Measurements from ENCODE around the gene MAP4K4. TPM values are rescaled to one million over a fixed set of nuclear protein-coding genes. Genes with fewer than 3 reads are reported as not detected.
A peak's percentile ranks its signal among the peaks of the same experiment; 100 is the strongest.

Gene MAP4K4
- polyA plus RNA-seq, 1 donor from 2014 or later = 9.3 TPM

- Mint-ChIP-seq H3K9me3 (no peaks in the 10 kb centered on the region), H3K4me1 (peaks cover 66 to 82% (median 68%) of the 10 kb centered on the region in 3 donors), H3K27ac (peak overlapping the region; percentile 51 to 93 (median 85)), H3K27me3 (no peaks in the 10 kb centered on the region), H3K4me3 (peak overlapping the region; percentile 14 to 87 (median 54)), H3K36me3 (no peaks in the 10 kb centered on the region)
These were observed 84.4 kb downstream of the MAP4K4 start for GRCh38 chr2:101781791-101782426.

DNA sequence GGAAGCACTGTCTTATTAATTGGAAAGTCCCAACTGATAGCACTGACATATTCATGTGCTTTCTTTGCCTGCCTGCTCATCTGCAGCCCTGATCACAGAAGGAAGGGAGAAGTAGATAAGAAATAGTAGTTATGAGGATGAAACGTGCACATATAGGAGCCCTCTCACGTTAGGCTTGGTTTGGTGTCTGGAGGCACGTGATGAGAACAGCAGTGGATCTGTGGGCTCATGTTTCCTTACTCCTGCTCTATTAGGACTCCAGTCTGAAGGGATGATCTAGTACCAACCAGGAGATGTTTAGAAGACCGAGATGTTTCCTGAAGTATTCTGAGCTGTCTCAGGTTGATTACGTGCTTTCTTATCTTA, 84.9 kb downstream of the MAP4K4 start:
- Mint-ChIP-seq H3K27me3 (no peaks in the 10 kb centered on the region), H3K9me3 (no peaks in the 10 kb centered on the region), H3K4me3 (peak overlapping the region in 2 of 4 donors; percentile 3 to 43), H3K4me1 (peaks cover 66 to 83% (median 69%) of the 10 kb centered on the region in 3 donors), H3K36me3 (no peaks in the 10 kb centered on the region), H3K27ac (peak overlapping the region; percentile 51 to 93 (median 64))

DNA sequence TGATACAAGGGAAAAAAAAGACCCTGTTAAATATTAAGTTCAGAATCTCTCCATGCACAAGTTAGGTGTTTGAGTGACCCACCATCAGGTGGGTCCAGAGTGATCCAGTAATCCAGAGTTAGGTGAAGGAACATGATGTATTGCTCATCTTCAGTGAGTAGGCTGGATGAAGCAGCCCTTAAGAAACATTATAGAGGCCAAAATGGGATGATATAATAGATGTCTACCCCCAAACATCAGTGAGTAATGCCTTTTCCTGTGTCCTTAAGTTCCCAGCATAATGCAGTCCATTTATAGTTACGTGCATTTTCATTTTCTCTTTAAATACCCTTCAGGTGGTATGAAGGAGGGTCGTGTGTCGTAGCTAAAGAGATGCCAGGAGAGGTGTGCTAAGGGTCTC, 89.6 kb downstream of the MAP4K4 start:
- H3K9me3 Mint-ChIP-seq = no peaks in the 10 kb centered on the region
- peak overlapping the region in 2 of 3 donors; percentile 31 to 63 for H3K27ac Mint-ChIP-seq
- H3K4me1 Mint-ChIP-seq = peaks cover 43 to 73% (median 65%) of the 10 kb centered on the region in 3 donors
- peak overlapping the region in 1 of 4 donors; percentile 60 for H3K4me3 Mint-ChIP-seq
- H3K36me3 Mint-ChIP-seq = peaks cover 2% of the 10 kb centered on the region
- H3K27me3 Mint-ChIP-seq = no peaks in the 10 kb centered on the region

GRCh38 chr2:101788565-101788964, 91.1 kb downstream of the MAP4K4 start:
- Mint-ChIP-seq H3K36me3 (peaks cover 2% of the 10 kb centered on the region), H3K9me3 (no peaks in the 10 kb centered on the region), H3K4me1 (peaks cover 30 to 72% (median 57%) of the 10 kb centered on the region in 3 donors), H3K27ac (peak overlapping the region in 2 of 3 donors; percentile 20 to 24), H3K4me3 (no peak overlapping the region), H3K27me3 (no peaks in the 10 kb centered on the region)

DNA sequence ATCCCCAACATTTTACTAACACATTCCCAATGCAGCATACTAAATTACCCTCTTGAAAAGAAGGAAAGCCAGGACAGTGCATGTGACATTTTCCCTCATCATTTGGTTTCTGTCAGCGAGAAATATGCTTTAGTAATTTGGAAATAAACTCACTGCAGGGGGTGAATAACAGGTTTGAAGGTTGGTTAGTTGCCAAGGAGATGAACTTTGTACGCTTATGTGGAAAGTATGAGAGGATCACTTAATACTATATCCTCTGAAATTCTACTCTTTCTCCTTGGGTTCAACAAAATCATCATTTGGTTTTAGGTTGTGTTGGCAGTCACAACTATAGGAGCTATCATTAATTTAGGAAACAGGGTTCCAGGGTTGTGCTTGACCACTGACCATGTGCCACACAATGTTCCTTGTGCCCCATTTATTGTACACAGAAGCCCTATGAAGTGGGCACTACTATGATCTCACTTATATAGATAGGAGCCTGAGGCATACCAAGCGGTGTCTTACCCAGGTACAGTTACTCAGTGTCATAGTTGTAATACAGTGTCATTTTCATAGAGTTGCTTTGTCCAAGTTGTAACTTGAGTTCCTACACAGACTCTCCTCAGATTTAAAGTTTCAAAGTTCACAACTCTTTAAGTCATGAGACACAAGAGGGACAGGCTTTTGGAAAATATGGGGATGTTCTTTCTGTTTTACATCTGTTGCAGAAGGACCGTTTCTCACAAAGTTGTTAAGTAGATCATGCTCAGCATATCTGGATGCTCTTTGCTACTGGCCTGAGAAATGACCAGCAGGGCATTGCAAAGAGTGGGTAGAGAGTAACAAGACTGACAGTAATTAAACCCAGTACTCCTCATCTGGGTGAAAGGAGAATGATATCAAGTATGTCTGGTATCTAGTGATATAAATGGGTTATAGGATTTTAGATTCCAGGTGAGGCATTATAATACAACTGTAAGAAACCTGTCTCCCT, 91.8 kb downstream of the MAP4K4 start:
- peaks cover 2% of the 10 kb centered on the region for H3K36me3 Mint-ChIP-seq
- no peaks in the 10 kb centered on the region for H3K27me3 Mint-ChIP-seq
- peaks cover 25 to 70% (median 57%) of the 10 kb centered on the region in 3 donors for H3K4me1 Mint-ChIP-seq
- no peaks in the 10 kb centered on the region for H3K9me3 Mint-ChIP-seq
- H3K27ac Mint-ChIP-seq = peak overlapping the region in 2 of 3 donors; percentile 31
- no peak overlapping the region for H3K4me3 Mint-ChIP-seq

GRCh38 chr2:101790416-101790815, 92.9 kb downstream of the MAP4K4 start:
- Mint-ChIP-seq H3K27ac (no peak overlapping the region), H3K36me3 (peaks cover 2% of the 10 kb centered on the region), H3K4me1 (peaks cover 30 to 70% (median 59%) of the 10 kb centered on the region in 3 donors)

GRCh38 chr2:101790857-101791256, 93.3 kb downstream of the MAP4K4 start:
- H3K27ac Mint-ChIP-seq = no peak overlapping the region
- no peaks in the 10 kb centered on the region for H3K9me3 Mint-ChIP-seq
- no peak overlapping the region for H3K4me3 Mint-ChIP-seq
- H3K4me1 Mint-ChIP-seq = peaks cover 33 to 73% (median 62%) of the 10 kb centered on the region in 3 donors
- H3K27me3 Mint-ChIP-seq = no peaks in the 10 kb centered on the region
- peaks cover 2% of the 10 kb centered on the region for H3K36me3 Mint-ChIP-seq

More at GRCh38 chr2:101790416-101790815, 92.9 kb downstream of the MAP4K4 start:
- no peaks in the 10 kb centered on the region for H3K27me3 Mint-ChIP-seq
- no peak overlapping the region for H3K4me3 Mint-ChIP-seq
- no peaks in the 10 kb centered on the region for H3K9me3 Mint-ChIP-seq

DNA sequence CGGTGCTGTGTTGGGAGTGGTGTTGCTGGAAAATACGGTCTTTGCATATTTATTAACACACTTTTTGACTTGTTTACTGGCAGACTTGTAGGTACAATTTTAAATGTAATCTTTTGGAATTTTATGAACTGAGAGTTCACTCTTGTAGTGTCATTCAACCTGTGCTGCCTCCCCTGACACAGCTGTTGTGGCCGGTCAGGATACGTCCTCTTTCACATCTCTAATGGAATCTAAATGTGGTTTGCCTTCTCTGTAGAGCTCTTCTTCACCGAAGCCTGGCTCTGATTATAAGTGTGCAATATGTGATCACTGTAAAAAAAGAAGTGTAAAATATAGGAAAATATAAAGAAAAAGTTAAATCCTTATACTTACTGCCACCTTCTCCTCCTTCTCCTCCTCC, 94.7 kb downstream of the MAP4K4 start:
- H3K36me3 Mint-ChIP-seq = peaks cover 2% of the 10 kb centered on the region
- H3K27ac Mint-ChIP-seq = no peak overlapping the region
- no peaks in the 10 kb centered on the region for H3K27me3 Mint-ChIP-seq
- H3K9me3 Mint-ChIP-seq = no peaks in the 10 kb centered on the region
- no peak overlapping the region for H3K4me3 Mint-ChIP-seq
- peaks cover 35 to 76% (median 62%) of the 10 kb centered on the region in 3 donors for H3K4me1 Mint-ChIP-seq

DNA sequence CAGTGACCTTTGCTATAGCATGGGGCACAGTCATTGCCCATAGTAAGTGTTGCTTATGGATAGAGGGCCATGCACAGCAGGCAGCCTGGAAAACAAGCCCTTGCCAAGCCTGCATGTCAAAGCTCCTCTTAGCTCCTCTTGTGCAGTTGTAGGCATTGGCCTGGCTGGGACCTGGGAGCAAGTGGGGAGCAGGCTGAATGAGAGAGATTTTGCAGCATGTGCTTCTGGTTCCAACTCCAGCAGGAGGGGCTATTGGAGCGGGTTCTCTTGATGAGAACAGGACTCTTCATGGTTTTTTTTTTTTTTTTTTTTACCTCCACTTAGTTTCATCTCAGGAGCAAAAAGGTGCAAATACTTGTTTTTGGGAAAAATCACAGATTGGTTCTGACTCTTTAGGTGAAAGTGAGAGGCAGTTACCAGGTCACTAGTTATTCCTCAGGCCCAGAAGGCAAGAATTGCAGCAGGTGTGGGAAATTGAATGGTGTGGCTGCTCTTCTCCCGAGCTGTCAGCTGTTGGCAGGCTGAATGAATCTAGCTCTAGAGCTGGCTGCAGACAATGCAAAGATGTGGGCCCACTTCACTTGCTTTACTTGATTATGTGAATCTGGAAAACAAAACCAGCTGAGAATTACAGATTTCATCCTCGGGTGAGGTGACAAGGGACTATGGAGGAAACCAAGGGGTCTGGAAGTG, 95.9 kb downstream of the MAP4K4 start:
- H3K4me3 Mint-ChIP-seq = peak overlapping the region in 1 of 4 donors; percentile 53
- no peaks in the 10 kb centered on the region for H3K27me3 Mint-ChIP-seq
- no peak overlapping the region for H3K27ac Mint-ChIP-seq
- H3K36me3 Mint-ChIP-seq = peaks cover 2% of the 10 kb centered on the region
- H3K4me1 Mint-ChIP-seq = peaks cover 30 to 69% (median 58%) of the 10 kb centered on the region in 3 donors
- H3K9me3 Mint-ChIP-seq = no peaks in the 10 kb centered on the region

GRCh38 chr2:101794141-101794540, 96.6 kb downstream of the MAP4K4 start:
- H3K36me3 Mint-ChIP-seq = peaks cover 2% of the 10 kb centered on the region
- H3K4me3 Mint-ChIP-seq = peak overlapping the region in 1 of 4 donors; percentile 18
- peaks cover 25 to 65% (median 52%) of the 10 kb centered on the region in 3 donors for H3K4me1 Mint-ChIP-seq
- H3K27me3 Mint-ChIP-seq = no peaks in the 10 kb centered on the region
- no peaks in the 10 kb centered on the region for H3K9me3 Mint-ChIP-seq
- no peak overlapping the region for H3K27ac Mint-ChIP-seq

- Mint-ChIP-seq H3K4me1 (peaks cover 33 to 62% (median 48%) of the 10 kb centered on the region in 3 donors), H3K4me3 (peak overlapping the region in 1 of 4 donors; percentile 53), H3K36me3 (peaks cover 2% of the 10 kb centered on the region), H3K9me3 (no peaks in the 10 kb centered on the region), H3K27me3 (no peaks in the 10 kb centered on the region), H3K27ac (peak overlapping the region in 1 of 3 donors; percentile 4)
These were observed 97.5 kb downstream of the MAP4K4 start for GRCh38 chr2:101795033-101795432.

DNA sequence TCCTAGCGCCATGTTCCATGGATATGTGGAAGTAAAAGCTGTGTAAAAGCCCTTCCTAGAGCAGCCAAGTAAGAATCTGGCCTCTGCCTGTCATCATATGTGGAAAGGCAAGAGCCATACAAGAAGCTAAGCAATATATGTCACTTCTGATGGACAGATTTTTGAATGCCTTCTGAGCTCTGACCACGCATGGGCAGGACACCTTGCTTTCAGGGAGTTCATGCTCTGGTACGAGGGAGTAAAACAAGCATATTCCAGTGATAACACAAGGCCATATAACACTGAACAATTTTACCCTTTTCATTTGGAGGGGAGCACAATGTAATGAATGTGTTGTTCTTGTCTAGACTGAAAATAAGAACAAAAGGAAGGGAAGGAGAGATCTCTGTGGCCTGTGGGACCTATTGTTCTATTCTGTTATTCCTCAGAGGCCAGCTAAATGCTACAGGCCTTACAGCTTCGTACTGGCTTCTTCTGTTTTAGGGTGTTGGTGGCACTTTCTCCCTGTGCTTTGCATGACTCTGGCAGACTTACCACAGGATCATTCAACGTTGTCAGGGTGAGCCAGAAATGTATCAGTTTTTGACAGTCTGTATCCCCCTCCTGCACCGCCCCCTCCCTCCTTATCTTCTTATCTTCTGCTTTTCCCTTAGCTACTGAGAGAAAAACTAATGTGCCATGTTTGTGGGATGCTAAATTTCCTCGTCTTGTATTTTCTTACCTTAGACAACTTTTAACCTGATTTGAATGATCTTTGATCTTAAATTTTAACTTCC, 99.5 kb downstream of the MAP4K4 start:
- Mint-ChIP-seq H3K36me3 (no peaks in the 10 kb centered on the region), H3K4me1 (peaks cover 40 to 59% (median 43%) of the 10 kb centered on the region in 3 donors), H3K27me3 (no peaks in the 10 kb centered on the region), H3K27ac (peak overlapping the region in 1 of 3 donors; percentile 50), H3K9me3 (no peaks in the 10 kb centered on the region), H3K4me3 (peak overlapping the region in 2 of 4 donors; percentile 7 to 73)

- peak overlapping the region in 2 of 3 donors; percentile 41 to 50 for H3K27ac Mint-ChIP-seq
These were observed 104.0 kb downstream of the MAP4K4 start for GRCh38 chr2:101801496-101801895.

GRCh38 chr2:101802329-101802728, 104.8 kb downstream of the MAP4K4 start:
- Mint-ChIP-seq H3K9me3 (no peaks in the 10 kb centered on the region), H3K27ac (peak overlapping the region; percentile 1 to 50 (median 41)), H3K36me3 (peaks cover 3% of the 10 kb centered on the region), H3K4me3 (peak overlapping the region in 2 of 4 donors; percentile 69 to 79), H3K4me1 (peaks cover 52 to 60% (median 60%) of the 10 kb centered on the region in 3 donors), H3K27me3 (no peaks in the 10 kb centered on the region)

More at GRCh38 chr2:101801496-101801895, 104.0 kb downstream of the MAP4K4 start:
- H3K27me3 Mint-ChIP-seq = no peaks in the 10 kb centered on the region
- H3K36me3 Mint-ChIP-seq = no peaks in the 10 kb centered on the region
- H3K9me3 Mint-ChIP-seq = no peaks in the 10 kb centered on the region
- peak overlapping the region in 1 of 4 donors; percentile 14 for H3K4me3 Mint-ChIP-seq
- peaks cover 54 to 62% (median 62%) of the 10 kb centered on the region in 3 donors for H3K4me1 Mint-ChIP-seq

Data from IgD-negative memory B cell (primary cell).